ENCODE measurements around the gene KCND2. TPM values are rescaled to one million over a fixed set of nuclear protein-coding genes. Genes with fewer than 3 reads are reported as not detected.

KCND2 gene
- total and polyA plus RNA-seq, 2 of the 8 experiments (the other 6 are each of a cell fraction or from before 2014, with no cell fraction given) = 4.6 to 7.7 TPM

- no peak for TF ChIP-seq FOSL1 (IDR thresholded peaks at IDR 0.05; ENCODE audit: insufficient read depth, low read depth, low read length)
Measured at GRCh38 chr7:120407010-120407409, 134.0 kb downstream of the KCND2 start (continued).
